ENCODE measurements around the gene TMED4.
A peak's percentile ranks its signal among the peaks of the same experiment; 100 is the strongest.
"Not testable (repeated sequence)": the region's sequence is repeated elsewhere in the genome, so short reads cannot be mapped to it uniquely, and the experiment has no call there.

Gene TMED4

DNA sequence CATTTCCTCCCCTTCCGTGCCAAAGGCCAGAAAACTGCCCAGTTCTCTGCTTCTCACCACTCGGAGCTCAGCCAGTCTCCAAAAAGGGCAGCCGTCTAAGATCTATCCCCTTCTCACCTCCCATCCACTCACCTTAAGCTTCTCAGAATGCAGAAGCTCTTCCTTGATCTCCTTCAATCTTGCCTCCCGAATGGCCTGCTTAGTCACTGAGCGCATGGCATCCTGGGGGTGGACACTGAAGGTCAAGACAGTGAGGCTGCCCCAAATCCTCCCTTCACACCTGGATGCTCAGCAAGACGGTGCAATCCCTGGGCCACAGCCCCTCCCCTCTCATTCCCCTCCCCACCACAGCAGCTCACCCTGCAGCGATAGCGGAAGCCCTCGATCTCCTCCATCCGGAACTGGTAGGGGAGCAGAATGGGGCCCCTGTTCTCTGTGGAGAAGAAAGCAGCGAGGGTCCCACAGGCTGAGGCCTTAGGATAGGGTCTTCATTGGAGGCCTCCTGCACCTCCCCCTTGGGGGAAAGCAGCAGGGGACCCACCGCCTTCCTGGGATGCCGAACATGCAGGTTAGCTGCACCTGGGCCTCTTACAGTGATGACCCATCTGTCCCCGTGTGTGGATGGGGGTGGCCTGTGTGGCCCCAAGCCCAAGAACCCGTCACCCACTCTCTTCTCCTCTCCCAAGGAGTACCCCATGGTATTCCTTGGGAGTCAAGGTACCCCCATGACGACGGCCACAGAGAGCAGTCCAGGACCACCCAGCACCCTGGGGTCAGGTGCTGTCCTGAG, 13.1 kb downstream of the TMED4 start:
- DNase-seq, result no peak

DNA sequence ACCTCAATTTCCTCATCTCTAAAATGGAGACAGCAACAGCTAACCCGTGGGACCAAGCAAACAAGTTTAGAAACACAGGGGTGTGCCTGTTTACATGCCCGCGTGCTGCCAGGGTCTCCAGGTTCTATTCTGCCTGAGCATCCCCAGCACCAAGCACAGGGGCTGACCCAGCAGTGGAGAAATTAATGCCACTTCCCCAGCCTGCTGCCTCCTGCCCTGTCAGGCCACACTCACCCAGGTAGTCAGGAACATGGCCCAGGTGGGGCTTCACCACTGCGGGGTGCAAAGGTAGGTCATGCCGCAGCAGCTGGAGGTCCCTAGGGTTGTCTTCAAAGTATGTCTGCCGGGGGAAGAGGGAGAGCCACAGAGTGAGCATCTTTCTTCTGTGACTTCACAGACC, 14.1 kb downstream of the TMED4 start:
- DNase-seq, result no peak

DNA sequence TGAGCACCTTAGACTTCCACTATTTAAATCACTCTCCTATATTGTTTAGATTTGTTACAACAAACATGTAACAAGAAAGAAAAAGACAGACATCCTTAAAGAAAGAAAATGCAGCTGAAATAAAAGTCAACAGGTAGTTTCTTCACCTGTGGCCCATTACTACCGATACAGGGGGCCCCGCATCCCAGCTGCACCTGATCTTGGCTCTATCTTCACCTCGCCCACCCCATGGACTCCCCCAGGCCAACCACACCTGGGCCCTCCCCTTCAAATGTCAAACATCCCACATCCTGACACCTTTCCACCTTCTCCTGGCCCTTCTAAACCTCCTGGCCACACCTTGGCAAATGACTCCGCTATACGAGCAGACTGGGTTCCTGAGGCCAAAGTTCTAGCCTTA, 15.4 kb downstream of the TMED4 start:
- DNase-seq, result no peak

DNA sequence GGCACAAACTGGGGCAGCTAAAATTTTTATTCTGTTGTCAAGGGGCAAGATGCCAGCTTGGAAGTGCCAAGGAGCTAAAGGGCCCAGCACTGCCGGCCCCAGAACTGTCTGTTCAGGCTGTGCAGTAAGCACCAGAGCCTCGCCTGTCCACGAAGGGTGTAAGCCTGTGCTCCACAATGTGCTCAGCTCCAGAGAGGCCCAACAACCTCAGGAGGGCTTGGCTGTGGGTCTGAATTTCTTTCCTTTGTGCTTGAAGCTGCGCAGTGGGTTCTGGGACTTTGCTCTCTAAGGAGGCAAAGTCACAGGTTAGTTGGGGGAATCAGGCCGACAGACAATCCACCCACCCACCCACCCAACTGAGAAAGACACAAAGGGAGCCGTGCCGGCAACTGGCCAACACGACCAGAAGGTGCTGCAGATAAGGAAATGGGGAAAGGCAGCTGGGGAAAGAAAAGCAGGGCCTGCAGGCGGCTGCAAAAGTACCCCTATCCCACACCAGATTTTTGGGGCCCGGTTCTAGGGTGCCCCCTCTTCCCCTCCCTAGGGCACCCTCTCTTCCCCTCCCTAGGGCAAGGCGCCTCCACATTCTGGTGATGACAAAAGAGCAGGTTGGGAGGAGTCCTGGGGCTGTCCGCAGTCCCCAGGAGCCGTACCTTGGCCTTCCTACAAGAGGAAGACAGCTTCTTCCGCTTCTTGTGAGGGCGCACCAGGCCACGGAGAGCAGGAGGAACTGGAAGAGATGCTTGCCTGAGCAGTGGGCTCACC, 16.1 kb downstream of the TMED4 start:
- no peak for DNase-seq

DNA sequence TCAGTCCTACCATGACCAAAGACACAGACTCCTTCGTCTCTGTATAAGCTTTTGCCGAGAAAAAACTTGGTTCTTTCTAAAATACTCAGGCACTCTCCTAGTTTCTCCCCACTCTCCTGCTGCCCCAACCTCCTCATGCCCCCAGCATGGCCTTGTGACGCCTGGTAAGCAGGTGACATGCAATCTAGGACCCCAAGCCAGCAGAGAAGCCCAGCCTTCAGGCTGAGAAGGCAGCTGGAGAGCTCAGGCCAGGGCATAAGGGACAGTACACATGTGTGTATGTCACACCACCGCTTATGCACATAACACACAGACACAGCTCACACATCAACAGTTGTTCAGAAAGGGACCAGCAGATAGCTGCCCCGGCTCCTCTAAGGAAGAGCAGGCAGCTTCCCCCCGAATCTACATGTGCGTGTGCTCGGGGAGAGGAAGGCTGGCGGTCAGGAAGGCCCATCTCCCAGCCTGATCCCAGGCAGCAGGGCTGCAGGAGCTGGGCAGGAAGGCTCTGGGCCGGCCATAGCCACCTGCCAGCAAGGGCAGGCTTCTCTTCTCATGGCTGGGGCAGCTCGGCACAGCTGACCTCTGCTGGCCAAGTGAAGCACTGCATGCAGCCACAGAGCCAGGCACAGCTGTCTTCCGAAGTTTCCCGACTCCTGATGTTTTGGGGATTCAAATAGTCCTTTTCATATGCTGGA, 16.8 kb downstream of the TMED4 start:
- peak; percentile 86 for DNase-seq

DNA sequence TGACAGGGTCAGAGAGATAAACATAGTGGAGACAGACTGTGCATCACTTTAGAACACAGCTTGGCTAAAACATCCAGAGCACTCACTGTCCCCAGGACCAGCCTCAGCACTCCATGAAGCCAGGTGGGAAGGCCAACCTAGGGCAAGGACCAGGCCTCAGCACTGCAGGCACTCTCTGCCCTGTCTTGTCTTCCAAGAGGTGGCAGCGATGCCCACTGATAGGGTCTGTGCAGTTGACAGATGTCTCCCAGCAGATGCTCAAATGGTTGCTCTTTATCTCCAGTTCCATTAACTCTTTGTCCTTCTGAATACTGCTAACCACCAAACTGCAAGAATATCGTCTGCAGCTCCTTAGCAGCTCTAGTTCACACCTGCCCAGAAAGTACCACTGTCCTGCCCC, 17.4 kb downstream of the TMED4 start:
- no peak for DNase-seq

DNA sequence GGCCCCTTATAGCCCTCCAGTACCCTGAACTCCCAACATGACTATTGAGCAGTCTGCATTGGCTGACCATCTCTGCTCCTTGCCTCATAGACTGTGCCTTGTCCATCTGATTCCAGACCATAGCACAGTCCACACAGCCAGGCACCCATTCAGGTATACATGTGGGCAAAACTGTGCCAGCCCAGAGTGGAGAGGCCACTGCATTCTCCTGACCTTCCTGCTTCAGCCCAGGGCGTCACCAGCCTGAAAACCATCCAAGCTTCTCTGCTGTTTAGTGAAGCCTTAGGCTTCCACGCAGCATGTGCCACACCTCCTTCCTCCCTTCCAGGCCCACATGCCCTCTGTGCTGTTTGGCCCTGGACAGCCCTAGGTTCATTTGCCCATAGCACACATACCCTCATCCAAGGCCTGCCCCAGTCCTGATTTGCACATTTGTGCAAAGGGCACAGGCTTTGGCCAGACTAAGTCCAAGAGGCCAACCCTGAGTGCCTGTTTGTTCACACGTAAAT, 18.8 kb downstream of the TMED4 start:
- DNase-seq, result no peak

DNA sequence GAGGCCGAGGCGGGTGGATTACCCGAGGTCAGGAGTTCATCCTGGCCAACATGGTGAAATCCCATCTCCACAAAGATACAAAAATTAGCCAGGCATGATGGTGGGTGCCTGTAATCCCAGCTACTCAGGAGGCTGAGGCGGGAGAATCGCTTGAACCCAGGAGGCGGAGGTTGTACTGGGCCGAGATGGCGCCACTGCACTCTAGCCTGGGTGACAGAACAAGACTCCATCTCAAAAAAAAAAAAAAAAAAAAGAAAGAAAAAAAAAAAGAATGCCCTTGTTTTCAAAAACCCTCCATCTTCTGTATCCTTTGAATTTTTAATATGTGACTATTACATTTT, 19.4 kb downstream of the TMED4 start:
- DNase-seq, result not testable (repeated sequence)

DNA sequence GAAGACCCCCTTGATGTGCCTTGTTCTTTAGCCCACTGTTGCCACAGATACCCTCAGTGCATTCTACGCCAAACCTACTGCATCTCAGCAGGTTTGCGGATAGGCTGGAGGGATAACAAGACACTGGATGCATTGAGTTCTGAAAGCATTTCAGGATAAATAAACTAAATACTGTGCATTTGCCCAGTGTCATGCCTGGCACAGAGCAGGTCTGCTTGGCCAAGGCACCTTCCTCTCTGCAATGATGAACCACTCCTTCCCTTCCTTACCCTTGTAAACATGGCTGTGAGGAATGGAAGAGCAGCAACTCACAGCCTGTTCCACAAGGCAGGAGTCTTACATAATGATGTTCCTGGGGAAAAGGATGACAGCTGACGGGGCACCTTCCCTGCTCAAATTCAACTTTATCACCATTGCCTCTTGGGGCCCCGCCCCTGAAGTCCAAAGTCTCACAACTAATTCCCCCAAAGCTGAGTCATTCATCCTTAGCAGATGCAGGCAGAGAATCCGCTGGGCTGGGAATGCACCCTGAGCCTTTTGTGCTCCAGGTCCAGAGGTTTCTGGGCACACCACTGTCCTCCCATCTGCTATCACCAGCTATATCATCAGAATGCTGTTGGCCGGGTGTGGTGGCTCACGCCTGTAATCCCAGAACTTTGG, 19.9 kb downstream of the TMED4 start:
- DNase-seq, result no peak

DNA sequence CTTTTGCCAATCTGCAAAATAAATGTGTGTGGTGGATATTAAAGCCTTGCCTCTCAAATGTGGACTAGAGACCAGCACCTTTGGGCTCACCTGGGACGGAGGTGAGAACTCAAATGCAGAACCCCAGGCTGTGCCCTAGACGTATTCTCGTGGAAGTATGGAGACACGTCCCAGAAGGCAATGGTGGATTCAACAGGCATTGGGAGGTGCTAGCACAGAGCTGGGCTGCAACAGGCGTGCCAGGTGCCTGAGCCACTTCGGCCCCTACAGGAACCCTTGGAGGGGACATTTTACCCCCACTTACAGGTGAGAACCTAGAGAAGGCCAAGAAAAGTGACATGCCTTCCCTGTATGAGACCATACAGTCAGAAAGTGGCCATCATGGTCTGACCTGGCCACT, 20.6 kb downstream of the TMED4 start:
- DNase-seq, result no peak

DNA sequence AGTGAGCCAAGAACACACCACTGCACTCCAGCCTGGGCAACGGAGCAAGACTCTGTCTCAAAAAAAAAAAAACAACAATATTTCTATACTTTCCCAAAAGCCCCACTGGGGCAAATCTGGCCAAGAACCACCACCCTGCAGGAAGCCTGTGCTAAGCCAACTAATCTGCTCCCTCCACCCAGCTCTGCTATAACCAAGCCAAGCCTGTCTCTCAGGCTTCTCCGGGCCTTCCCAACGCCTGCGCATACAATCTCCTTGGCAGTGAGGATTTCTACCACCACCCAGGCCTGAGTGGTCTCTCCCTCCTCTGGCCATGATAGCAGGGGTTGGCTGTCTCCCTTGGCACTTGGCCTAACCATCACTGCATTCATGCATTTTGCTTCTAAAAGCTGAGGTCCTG, 22.5 kb downstream of the TMED4 start:
- no peak for DNase-seq

DNA sequence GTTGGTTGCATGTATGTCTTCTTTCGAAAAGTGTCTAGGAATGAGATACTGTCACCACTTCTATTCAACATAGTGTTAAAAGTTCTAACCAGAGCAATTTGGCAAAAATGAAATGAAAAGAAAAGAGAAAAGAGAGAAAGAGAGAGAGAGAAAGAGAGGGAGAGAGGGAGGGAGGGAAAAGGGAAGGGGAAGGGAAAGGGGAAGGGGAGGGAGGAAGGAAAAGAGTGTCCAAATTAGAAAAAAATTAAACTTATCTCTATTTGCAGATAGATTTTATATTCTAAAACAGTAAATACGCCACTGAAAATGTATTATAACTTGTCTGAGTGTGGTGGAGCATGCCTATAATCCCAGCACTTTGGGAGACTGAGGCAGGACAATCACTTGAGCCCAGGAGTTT, 24.5 kb downstream of the TMED4 start:
- DNase-seq, result no peak

DNA sequence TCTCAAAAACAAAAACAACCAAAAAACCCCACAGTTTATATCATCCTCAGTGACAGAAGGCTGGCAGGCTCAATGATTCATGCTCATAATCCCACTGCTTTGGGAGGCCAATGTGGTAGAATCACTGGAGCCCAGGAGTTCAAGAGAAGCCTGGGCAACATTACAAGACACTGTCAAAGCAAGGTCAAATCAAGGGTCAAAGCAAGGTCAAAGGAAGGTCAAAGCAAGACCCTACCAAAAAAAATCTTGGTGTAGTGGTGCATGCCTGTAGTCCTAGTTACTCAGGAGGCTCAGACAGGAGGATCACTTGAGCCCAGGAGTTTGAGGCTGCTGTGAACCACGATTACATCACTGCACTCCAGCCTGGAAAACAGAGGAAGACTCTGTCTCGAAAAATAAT, 26.7 kb downstream of the TMED4 start:
- no peak for DNase-seq

DNA sequence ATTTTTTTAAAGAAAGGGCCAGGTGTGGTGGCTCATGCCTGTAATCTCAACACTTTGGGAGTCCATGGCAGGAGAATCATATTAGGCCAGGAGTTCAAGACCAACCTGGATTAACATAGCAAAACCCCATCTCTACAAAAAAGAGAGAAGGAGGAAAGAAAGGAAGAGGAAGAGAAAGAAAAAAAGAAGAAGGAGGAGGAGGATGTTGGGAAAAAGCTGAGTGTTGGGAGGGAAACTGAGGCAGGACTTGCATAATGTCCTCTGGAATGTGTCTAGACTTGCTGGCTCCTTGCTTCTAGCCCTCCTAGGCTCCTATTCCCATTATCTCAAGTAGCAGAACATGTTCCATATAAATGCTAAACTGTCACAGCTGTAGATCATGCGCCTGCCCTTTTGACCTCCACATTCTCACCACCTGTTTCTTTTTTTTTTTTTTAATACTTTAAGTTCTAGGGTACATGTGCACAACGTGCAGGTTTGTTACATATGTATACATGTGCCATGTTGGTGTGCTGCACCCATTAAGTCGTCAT, 29.5 kb downstream of the TMED4 start:
- not testable (repeated sequence) for DNase-seq

DNA sequence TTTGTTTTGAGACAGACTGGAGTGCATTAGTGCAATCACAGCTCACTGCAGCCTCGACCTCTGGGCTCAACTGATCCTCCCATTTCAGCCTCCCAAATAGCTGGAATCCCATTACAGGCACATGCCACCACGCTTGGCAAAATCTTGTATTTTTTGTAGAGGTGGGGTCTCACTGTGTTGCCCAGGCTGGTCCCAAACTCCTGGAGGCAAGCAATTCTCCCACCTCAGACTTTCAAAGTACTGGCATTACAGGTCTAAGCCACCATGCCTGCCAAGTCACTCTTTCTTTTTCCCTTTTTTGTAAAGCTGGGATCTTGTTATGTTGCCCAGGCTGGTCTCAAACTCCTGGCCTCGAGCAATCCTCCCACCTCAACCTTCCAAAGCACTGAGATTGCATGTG, 32.6 kb downstream of the TMED4 start:
- DNase-seq, result no peak

DNA sequence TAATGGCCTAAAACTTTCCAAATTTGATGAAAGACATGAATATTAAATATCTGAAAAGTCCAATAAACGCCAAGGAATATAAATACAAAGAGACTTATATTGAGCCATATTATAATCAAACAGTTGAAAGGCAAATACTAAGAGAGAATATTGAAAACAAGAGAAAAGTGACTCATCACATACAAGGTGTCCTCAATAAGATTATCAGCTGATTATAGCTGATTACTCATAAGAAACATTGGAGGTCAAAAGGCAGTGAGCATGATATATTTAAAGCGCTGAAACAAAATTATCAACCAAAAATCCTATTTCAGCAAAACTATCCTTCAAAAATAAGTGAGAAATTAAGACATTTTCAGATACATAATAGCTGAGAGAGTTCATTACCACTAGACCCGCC, 33.1 kb downstream of the TMED4 start:
- no peak for DNase-seq

DNA sequence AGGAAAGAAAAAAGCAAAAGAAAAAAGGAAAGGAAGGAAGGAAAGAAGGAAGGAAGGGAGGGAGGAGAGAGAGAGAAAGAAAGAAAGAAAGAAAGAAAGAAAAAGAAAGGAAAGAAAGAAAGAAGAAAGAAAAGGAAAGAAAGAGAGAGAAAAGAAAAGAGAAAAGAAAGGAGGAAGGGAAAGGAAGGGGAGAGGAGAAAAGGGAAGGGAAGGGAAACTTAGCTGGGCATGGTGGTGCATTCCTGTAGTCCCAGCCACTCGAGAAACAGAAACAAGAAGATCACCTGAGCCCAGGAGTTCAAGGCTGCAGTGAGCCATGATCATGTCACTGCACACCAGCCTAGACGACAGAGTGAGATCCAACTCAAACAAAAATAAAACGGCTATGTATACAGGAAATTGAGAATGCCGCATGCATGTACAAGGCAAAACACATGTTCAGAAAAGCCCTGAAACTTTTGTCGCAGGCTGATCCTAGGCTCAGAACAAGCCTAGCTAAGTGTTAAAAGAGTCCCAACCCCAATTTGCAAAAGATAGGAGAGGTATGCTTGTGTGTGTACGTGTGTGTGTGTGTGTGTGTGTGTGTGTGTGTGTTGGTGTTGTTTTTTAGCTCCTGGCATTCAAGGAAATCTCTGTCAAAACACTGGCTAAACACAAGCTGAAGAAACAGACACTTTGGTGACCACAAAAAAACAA, 34.3 kb downstream of the TMED4 start:
- DNase-seq, result no peak

DNA sequence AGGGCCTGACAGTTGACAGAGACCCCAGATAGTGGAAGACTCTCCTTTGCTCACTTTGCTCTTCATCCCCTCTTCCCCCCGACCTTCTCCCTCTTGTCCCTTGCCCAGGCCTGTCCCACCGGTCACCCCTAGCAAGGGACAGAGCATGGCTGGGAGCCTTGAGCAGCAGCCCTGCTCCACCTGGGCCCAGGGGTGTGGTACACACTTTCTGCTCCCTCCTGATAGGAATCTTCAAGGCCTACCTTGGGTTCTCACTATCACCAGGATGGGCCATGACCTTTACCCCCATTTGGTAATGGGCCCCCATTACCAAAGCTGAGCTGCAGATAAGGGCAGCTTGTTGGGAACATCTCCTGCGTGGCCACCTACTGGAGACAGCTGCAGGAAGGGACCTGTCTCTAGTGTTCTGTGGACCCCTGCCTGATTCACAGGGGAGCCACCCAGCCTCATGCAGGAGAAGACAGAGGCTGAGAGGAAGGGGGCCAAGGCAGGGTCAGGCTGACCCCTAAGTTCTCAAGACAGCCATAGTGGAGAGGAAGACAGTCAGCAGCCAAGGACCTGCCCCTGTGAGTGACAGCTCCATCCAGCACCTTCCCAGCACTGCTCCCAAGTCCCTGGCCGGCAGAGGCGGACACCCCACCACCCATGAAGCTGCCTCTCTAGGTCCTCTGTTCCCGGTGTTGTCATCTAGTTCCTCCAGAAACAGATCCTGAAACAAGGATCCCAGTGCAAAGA, 40.0 kb downstream of the TMED4 start:
- no peak for DNase-seq

DNA sequence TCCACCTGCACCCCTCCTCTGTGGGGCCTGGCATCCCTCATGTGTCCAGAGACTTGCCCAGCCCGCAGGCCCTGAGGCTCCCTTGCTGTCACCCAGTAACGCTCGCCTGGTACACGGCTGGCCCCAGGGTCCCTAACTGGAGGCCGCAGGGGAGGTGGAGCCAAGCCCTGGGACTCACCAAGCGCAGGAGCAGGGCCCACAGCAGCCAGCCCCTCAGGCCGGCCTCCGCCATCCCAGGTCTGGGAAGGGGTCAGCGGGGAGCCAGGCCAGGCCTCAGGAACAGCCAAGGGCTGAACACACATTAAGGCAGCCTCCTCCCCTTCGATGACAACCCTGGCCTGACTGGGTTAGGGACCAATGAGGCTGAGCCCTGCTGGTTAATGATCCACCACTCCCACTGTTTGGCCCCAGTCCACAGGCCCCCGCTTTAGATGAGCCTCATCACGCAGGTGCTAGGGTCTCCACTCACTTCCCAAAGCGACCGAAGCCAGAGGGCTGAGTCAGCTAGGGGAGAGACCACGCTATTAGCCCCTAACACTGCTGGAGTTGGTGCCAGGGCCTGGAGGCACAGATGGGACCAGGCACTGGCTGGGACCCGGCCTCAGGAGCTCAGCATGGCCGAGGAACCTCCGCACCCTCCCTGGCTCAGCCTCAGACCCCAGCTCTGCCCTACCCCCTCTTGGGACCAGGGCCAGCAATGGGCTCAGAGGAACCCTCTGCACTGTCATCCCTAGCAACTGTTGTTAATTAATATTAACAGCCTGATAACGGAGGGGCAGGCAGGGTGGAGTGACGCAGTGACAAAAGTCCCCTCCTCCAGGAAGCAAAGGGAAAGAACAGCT, 40.8 kb downstream of the TMED4 start, which contains the start of gene NPC1L1:
Gene NPC1L1 (minus strand): TSS at position 303 of the 842 bp plus-strand sequence. CDS start 71 bp downstream, at position 232.
- DNase-seq, result no peak

DNA sequence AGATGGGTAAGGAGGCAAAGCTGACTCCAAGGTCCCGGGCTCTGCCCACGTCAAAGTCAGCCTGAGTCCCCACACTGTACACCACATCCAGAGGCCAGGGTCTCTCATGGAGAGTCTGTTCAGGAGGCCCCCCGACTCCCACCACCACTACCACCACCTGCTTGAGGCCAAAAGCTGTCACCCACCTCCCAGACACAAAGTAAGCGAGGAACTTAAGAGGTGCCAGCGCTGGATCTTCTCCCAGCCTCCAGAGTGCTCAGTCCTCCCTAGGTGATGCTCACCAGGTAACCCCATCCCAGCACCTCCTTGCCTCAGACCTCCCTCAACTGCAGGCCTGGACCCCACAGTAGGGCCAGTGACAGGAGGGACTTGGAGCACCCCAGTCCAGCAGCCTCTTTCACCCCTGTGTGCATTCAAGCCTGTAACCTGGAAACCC, 41.4 kb downstream of the TMED4 start:
- no peak for DNase-seq

Measured in activated CD8-positive, alpha-beta memory T cell treated with anti-CD3 and anti-CD28 coated beads for 24 hours (primary cell).